22Rv1 (cell line): ENCODE data around the gene SYT9.

Experiments used
- H3K27ac ChIP-seq: fragments of 450-650 bp; 2 replicates; pipeline ENCODE4 v1.5.1; 2017
- CTCF ChIP-seq: fragments of 450-650 bp; IDR thresholded peaks from 2 replicates; pipeline ENCODE4 v1.5.1; 2017; ENCODE audit warnings: mild to moderate bottlenecking
- ZFX ChIP-seq: fragments of 450-650 bp; IDR thresholded peaks from 2 replicates; pipeline ENCODE4 v1.6.1; 2017; ENCODE audit warnings: antibody characterized with exemption, borderline replicate concordance

Gene SYT9

GRCh38 chr11:7449211-7449840, 197.6 kb downstream of the SYT9 start:
- H3K27ac ChIP-seq: no peak overlapping the region

GRCh38 chr11:7449841-7450214, 198.1 kb downstream of the SYT9 start:
- H3K27ac ChIP-seq: no peak overlapping the region
- TF ChIP-seq CTCF (no peak), ZFX (no peak)

More at GRCh38 chr11:7449211-7449840, 197.6 kb downstream of the SYT9 start:
- TF ChIP-seq CTCF (no peak), ZFX (no peak)

GRCh38 chr11:7450836-7451235, 199.1 kb downstream of the SYT9 start:
- TF ChIP-seq CTCF (no peak), ZFX (no peak)
- H3K27ac ChIP-seq: no peak overlapping the region

GRCh38 chr11:7451520-7451919, 199.8 kb downstream of the SYT9 start:
- H3K27ac ChIP-seq: no peak overlapping the region
- no peak for TF ChIP-seq CTCF
- TF ChIP-seq ZFX: no peak

GRCh38 chr11:7451952-7452494, 200.3 kb downstream of the SYT9 start:
- H3K27ac ChIP-seq: no peak overlapping the region
- TF ChIP-seq ZFX (no peak), CTCF (no peak)

GRCh38 chr11:7454854-7455253, 203.2 kb downstream of the SYT9 start:
- no peak overlapping the region for H3K27ac ChIP-seq
- TF ChIP-seq ZFX: no peak
- no peak for TF ChIP-seq CTCF

- TF ChIP-seq ZFX (no peak), CTCF (no peak)
- H3K27ac ChIP-seq: no peak overlapping the region
Observed at GRCh38 chr11:7457211-7457610, 205.5 kb downstream of the SYT9 start.
